ENCODE data around the gene USP2.

- TF ChIP-seq POLR2AphosphoS5 (IDR thresholded peaks at IDR 0.05; ENCODE audit: borderline replicate concordance, low read depth, low read length) (no peak), EZH2 (IDR thresholded peaks at IDR 0.05) (no peak), FOXP2 (optimal IDR thresholded peaks at IDR 0.05; ENCODE audit: control extremely low read depth, extremely low read length, insufficient read depth) (no peak)
Observed at GRCh38 chr11:119305556-119306372, 75.7 kb downstream of the USP2 start.

Measured in SK-N-MC (cell line).